Renal cortical epithelial cell (primary cell): ENCODE data around the gene SDCBP2. TPM values are rescaled to one million over a fixed set of nuclear protein-coding genes. Genes with fewer than 3 reads are reported as not detected.
A peak's percentile ranks its signal among the peaks of the same experiment; 100 is the strongest.

ENCODE experiments used
- DNase-seq: peaks from one replicate; pipeline ENCODE4 v3.0.0-alpha.2; 2011; ENCODE audit warnings: low read depth
- total RNA-seq: library from RNA; depleted of rRNA; stranded (reverse); fragments of >200 nt; gene quantifications from 2 replicates; pipeline ENCODE4 v1.2.3, GENCODE V29; 2014

Gene SDCBP2
- 1.8 and 14.1 TPM in 2 replicates for total RNA-seq

GRCh38 chr20:1328680-1329330, at the start of gene SDCBP2:
Gene SDCBP2 (minus strand): TSS chr20:1329139. CDS start chr20:1320416, 8,723 bp downstream.
- no peak for DNase-seq

GRCh38 chr20:1378735-1379125, 49.8 kb upstream of the SDCBP2 start:
- no peak for DNase-seq

- DNase-seq = peak; percentile 87
Measured at GRCh38 chr20:1377984-1378734, 49.2 kb upstream of the SDCBP2 start.

GRCh38 chr20:1377341-1377871, 48.5 kb upstream of the SDCBP2 start:
- DNase-seq = peak; percentile 62

GRCh38 chr20:1376408-1377270, 47.7 kb upstream of the SDCBP2 start:
- DNase-seq = no peak

GRCh38 chr20:1376007-1376406, 47.1 kb upstream of the SDCBP2 start:
- no peak for DNase-seq

GRCh38 chr20:1375515-1375914, 46.6 kb upstream of the SDCBP2 start:
- DNase-seq = peak; percentile 43

- DNase-seq = no peak
Measured at GRCh38 chr20:1374246-1374645, 45.3 kb upstream of the SDCBP2 start.

GRCh38 chr20:1373614-1374013, 44.7 kb upstream of the SDCBP2 start:
- DNase-seq = no peak

GRCh38 chr20:1373036-1373435, 44.1 kb upstream of the SDCBP2 start:
- DNase-seq = no peak

- no peak for DNase-seq
Measured at GRCh38 chr20:1371830-1372539, 43.0 kb upstream of the SDCBP2 start.

- no peak for DNase-seq
Measured at GRCh38 chr20:1371202-1371782, 42.4 kb upstream of the SDCBP2 start.

- no peak for DNase-seq
Measured at GRCh38 chr20:1370548-1371110, 41.7 kb upstream of the SDCBP2 start.

GRCh38 chr20:1369970-1370369, 41.0 kb upstream of the SDCBP2 start:
- no peak for DNase-seq

- peak; percentile 31 for DNase-seq
Measured at GRCh38 chr20:1368448-1369199, 39.7 kb upstream of the SDCBP2 start.

GRCh38 chr20:1367479-1367878, 38.5 kb upstream of the SDCBP2 start:
- no peak for DNase-seq

GRCh38 chr20:1364106-1364505, 35.2 kb upstream of the SDCBP2 start:
- no peak for DNase-seq

- no peak for DNase-seq
Measured at GRCh38 chr20:1363522-1363921, 34.6 kb upstream of the SDCBP2 start.

- DNase-seq = no peak
Measured at GRCh38 chr20:1362484-1362883, 33.5 kb upstream of the SDCBP2 start.
